Body of pancreas (tissue), 4 donors: ENCODE measurements around the gene CTTNBP2NL.

Experiments
- POLR2A ChIP-seq, 3 donors: fragments of 450-650 bp; IDR thresholded peaks; one replicate each; pipeline ENCODE4 v1.6.1; 2016; ENCODE audit warnings: antibody characterized with exemption in 3 of 3, mild to moderate bottlenecking in 2 of 3
- TF ChIP-seq, protein P1 (sequence below), 7 experiments: fragments of 450-650 bp in 4 of 7; fragments of 200-600 bp in 3 of 7; sonication (generic) in 3 of 7; IDR thresholded peaks; one replicate each; pipeline ENCODE4 v1.5.1; 2016 to 2019; ENCODE audit warnings: antibody characterized with exemption in 7 of 7

DNA sequence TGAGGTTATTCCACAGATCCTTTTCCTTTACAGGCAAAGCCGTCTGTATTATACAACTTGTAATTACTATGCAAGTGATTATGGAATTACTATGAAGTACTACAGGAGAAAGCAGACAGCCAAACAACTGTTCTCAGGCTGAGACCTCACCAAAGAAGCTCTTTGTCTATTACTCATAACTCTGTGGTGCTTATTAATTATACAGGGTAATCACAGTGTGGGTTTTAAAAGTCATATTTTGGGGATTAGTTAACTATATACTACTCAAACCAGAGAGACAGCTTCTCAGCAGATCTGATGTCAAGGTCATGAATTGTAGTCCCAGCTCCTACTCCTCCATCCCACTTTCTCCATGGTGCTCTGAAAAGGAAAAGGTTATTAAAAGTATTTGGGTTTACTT, 49.6 kb downstream of the CTTNBP2NL start:
- TF ChIP-seq, protein P1, sequence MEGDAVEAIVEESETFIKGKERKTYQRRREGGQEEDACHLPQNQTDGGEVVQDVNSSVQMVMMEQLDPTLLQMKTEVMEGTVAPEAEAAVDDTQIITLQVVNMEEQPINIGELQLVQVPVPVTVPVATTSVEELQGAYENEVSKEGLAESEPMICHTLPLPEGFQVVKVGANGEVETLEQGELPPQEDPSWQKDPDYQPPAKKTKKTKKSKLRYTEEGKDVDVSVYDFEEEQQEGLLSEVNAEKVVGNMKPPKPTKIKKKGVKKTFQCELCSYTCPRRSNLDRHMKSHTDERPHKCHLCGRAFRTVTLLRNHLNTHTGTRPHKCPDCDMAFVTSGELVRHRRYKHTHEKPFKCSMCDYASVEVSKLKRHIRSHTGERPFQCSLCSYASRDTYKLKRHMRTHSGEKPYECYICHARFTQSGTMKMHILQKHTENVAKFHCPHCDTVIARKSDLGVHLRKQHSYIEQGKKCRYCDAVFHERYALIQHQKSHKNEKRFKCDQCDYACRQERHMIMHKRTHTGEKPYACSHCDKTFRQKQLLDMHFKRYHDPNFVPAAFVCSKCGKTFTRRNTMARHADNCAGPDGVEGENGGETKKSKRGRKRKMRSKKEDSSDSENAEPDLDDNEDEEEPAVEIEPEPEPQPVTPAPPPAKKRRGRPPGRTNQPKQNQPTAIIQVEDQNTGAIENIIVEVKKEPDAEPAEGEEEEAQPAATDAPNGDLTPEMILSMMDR (IDR thresholded peaks at IDR 0.05), result no peak
- TF ChIP-seq POLR2A (IDR thresholded peaks at IDR 0.05), result no peak
